ENCODE results near the gene P2RY6.

P2RY6 gene

DNA sequence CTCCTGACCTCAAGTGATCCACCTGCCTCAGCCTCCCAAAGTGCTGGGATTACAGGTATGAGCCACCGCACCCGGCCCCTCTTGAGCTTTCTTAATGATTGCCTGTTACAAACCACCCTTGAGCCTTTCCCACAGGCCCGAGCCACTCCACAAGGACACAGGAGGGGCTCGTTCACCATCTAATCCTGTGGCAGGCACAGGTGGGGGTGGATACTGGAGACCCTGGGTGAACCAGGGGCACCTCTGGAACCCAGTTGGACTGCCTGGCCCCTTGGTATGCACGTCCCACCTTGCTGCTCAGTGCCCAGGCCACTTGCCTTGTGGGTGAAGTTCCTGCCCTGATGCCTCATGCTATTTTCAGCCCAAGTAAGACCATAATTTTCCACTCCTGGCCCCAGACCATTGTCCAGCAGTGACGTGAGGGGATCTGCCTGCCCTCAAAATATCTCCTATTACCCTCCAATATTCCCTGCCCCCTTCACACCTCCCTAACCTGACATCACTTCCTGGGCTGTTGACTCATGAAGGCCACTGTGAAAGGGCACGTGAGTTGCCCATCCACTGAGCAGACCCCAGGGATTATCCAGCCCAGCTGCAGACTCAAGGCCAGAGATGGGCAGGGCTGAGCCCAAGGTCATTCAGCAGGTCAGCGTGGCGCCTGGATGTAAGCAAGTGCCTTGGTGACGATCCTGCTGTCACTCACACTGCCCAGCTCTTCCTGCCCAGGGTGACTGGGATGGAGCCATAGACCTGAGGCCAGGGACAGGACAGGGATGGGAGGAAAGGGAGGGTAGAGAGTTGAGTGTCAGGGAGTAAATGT lies 34.5 kb upstream of the P2RY6 start:
- no peak for DNase-seq (ENCODE audit: low spot score)
- in situ Hi-C loops (cut with MboI; ENCODE audit: low sequenced_read_pairs, unreplicated experiment) = no loop called here
- TF ChIP-seq, protein P1, sequence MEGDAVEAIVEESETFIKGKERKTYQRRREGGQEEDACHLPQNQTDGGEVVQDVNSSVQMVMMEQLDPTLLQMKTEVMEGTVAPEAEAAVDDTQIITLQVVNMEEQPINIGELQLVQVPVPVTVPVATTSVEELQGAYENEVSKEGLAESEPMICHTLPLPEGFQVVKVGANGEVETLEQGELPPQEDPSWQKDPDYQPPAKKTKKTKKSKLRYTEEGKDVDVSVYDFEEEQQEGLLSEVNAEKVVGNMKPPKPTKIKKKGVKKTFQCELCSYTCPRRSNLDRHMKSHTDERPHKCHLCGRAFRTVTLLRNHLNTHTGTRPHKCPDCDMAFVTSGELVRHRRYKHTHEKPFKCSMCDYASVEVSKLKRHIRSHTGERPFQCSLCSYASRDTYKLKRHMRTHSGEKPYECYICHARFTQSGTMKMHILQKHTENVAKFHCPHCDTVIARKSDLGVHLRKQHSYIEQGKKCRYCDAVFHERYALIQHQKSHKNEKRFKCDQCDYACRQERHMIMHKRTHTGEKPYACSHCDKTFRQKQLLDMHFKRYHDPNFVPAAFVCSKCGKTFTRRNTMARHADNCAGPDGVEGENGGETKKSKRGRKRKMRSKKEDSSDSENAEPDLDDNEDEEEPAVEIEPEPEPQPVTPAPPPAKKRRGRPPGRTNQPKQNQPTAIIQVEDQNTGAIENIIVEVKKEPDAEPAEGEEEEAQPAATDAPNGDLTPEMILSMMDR (IDR thresholded peaks at IDR 0.05; ENCODE audit: borderline replicate concordance, control extremely low read depth, extremely low read depth, insufficient read depth, missing control alignments) = no peak

DNA sequence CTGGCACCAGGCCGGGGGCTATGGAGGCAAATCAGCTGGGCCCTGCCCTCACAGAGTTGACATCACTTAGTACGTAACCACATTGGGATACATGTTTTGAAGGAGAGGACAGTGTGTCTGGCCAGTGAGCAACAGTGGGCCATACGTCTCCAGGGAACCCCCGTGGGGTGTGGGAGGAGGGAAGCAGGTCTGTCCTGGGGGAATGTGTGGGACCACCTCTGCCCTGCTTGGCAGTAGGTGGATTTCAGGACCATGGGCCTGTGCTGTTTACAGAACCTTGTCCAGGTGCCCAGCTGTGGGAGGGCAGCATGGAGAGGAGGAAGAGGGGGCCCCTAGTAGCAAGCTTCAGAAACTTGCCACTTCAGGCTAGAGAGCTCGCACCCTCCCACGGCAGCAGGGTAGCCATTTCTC lies 33.0 kb upstream of the P2RY6 start:
- DNase-seq (ENCODE audit: low spot score) = no peak
- TF ChIP-seq, protein P1 (IDR thresholded peaks at IDR 0.05; ENCODE audit: borderline replicate concordance, control extremely low read depth, extremely low read depth, insufficient read depth, missing control alignments) = no peak
- in situ Hi-C loops (cut with MboI; ENCODE audit: low sequenced_read_pairs, unreplicated experiment) = no loop called here

- in situ Hi-C loops (cut with MboI; ENCODE audit: low sequenced_read_pairs, unreplicated experiment) = no loop called here
- TF ChIP-seq, protein P1 (IDR thresholded peaks at IDR 0.05; ENCODE audit: borderline replicate concordance, control extremely low read depth, extremely low read depth, insufficient read depth, missing control alignments) = no peak
- no peak for DNase-seq (ENCODE audit: low spot score)
Measured at GRCh38 chr11:73239571-73240189, 32.5 kb upstream of the P2RY6 start.

GRCh38 chr11:73240190-73240781 lies 31.9 kb upstream of the P2RY6 start:
- no peak for DNase-seq (ENCODE audit: low spot score)
- TF ChIP-seq, protein P1 (IDR thresholded peaks at IDR 0.05; ENCODE audit: borderline replicate concordance, control extremely low read depth, extremely low read depth, insufficient read depth, missing control alignments) = no peak
- in situ Hi-C loops (cut with MboI; ENCODE audit: low sequenced_read_pairs, unreplicated experiment) = no loop called here

DNA sequence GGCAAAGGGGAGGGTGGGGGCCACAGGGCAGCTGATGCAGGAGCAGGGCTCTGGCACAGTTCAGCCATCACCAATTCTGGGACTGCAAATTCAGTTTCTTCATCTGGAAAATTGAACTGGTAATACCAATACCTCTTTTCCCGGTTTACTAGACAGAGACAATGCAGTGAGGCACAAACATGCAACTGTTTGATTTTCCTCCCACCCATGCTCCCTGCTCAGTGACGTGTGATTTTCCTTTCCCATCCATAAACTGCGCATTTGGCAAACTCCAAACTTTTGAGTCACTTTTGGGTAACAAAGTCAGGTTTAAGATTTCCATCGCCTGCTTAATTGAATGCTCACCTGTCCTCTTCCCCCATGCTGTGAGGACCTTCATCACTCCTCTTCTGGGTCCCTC lies 30.8 kb upstream of the P2RY6 start:
- in situ Hi-C loops (cut with MboI; ENCODE audit: low sequenced_read_pairs, unreplicated experiment) = no loop called here
- TF ChIP-seq, protein P1 (IDR thresholded peaks at IDR 0.05; ENCODE audit: borderline replicate concordance, control extremely low read depth, extremely low read depth, insufficient read depth, missing control alignments) = no peak
- no peak for DNase-seq (ENCODE audit: low spot score)

DNA sequence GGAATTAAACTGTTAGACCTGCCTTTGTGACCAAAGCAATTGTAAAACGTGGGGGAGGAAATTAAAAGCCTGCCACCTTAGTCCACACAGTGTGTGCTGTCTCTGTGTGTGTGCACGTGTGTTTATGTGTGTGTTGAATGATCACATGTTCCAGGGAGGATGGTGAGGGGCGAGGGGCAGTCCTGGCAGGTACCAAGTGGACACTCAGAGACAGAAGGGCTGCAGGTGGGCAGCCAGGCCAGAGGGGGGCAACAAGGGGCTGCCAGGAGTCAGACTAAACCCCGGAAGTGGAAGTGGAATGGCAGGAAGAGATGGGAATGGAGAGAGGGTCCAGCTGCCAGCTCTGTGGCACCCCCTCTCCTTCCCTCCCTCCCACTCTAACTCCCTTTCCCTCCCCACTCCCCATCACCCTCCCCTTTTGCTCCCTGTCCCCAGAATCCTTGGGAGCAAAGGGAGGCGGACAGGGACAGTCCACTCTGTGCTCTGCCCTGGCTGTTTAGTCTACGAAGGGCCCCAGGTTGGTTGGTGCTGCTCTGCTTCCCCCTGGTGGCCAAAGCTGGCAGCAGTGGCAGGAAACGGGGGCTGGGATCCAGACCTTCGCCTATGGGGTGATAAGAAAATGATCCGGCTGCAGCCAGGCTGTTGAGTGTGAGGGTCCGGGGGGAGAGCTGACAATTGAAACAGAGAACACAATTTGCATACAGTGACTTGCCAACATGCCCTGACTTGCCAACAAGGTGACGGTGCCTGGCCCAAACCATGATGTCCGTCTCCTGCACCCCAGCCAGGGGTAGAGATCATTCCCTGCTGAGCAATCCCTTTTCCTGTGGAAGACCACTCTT lies 29.7 kb upstream of the P2RY6 start:
- in situ Hi-C loops (cut with MboI; ENCODE audit: low sequenced_read_pairs, unreplicated experiment) = no loop called here
- TF ChIP-seq, protein P1 (IDR thresholded peaks at IDR 0.05; ENCODE audit: borderline replicate concordance, control extremely low read depth, extremely low read depth, insufficient read depth, missing control alignments) = peak; percentile 95
- DNase-seq (ENCODE audit: low spot score) = peak; percentile 86
